LHCN-M2 (cell line): ENCODE data around the gene PBX4. TPM values are rescaled to one million over a fixed set of nuclear protein-coding genes. Genes with fewer than 3 reads are reported as not detected.

ENCODE experiments used
- DNase-seq: peaks from one replicate; pipeline ENCODE4 v3.0.0-alpha.2; 2012; ENCODE audit warnings: low read depth
- total RNA-seq: library from RNA; depleted of rRNA; stranded (reverse); fragments of >200 nt; gene quantifications from 2 replicates; pipeline ENCODE4 v1.2.3, GENCODE V29; 2014

Gene PBX4
- total RNA-seq, 1 experiment from 2014 or later: 0.69 TPM

DNA sequence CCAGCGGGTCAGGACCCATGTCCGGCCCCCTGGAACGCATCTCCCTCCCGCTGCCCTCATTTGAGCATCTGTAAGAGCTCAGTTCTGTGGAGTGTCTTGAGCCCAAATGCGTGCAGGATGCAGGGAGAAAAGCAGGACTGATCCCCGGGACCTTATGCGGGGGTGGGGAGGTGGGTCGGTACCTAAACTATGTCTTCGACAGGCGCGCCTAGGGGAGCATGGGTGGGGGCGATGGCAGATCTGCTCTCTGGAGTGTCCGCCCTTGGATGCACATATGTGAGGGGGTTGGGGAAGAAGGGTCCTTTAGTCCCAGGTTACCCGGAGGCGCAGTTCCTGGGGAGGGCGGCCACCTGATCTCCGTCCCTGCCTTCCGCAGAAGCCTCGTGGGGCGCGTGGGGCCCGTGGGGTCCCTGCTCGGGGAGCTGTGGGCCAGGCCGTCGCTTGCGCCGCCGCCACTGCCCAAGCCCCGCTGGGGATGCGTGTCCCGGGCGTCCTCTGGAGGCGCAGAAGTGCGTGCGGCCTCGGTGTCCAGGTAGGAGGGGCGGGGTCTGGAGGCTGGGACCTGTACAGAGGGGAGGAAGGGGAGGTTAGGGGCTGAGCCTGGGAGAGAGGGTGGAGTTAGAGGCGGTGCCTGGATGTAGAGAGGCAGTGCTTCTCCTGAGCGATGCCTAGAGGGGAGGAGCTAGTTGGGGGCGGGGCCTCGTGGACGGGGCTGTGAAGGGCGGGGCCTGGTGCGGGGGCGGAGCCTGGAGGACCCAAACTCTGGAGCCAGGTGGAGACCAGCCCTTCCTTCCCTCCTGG lies 77.6 kb downstream of the PBX4 start:
- DNase-seq: no peak

DNA sequence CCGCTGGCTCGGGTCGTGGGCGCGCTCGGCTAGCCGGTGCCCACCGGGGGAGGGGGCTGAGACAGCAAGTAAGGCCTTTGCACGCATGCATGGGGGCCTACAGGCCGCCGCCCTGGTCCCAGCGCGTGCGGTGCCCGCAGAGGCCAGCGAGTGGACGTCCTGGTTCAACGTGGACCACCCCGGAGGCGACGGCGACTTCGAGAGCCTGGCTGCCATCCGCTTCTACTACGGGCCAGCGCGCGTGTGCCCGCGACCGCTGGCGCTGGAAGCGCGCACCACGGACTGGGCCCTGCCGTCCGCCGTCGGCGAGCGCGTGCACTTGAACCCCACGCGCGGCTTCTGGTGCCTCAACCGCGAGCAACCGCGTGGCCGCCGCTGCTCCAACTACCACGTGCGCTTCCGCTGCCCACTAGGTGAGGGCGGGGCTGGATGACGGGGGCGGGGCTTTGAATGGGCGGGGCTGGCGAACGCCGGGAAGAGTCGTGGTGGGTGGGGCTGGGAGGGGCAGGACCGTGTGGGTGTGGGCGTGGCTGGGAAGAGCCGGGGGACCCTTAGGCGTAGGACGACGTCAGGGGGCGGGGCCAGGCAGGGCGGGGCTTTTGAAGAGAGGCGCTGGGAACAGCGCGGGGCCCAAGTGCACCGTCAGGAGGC lies 78.3 kb downstream of the PBX4 start:
- no peak for DNase-seq

DNA sequence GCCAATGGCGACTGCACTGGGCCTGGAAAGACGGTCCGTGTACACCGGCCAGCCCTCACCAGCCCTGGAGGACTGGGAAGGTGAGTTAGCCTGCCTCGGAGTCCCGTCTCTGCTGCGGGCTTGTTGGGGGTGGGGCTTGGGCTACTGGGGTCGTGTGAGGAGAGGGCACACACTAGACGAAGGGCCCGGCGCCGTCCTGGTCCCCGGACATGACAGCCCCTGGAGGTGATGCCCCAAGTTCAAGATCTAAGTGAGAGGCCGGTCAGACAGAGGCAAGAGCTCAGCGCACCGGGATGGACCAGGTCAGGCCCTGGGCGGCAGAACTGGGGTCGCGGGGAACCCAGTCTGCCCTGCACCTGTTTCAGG lies 78.8 kb downstream of the PBX4 start:
- no peak for DNase-seq

DNA sequence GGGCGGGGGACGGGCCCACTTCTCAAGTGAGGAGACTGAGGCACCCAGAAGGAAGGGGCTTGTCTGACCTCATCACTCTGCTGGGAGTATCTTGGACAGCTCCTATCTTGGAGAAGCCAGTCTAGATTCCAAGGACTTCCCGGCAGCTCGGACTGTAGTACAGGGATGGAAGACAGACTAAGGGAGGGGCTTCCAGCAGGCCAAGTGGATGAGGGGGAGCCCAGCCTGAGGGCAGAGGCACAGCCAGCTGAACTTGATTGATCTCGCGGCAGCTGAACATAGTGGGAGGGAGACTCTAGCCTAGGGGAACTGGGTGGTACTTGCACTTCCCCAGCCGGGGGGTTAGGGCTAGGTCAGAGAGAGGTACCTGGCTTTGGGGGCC lies 79.7 kb downstream of the PBX4 start:
- DNase-seq: no peak

DNA sequence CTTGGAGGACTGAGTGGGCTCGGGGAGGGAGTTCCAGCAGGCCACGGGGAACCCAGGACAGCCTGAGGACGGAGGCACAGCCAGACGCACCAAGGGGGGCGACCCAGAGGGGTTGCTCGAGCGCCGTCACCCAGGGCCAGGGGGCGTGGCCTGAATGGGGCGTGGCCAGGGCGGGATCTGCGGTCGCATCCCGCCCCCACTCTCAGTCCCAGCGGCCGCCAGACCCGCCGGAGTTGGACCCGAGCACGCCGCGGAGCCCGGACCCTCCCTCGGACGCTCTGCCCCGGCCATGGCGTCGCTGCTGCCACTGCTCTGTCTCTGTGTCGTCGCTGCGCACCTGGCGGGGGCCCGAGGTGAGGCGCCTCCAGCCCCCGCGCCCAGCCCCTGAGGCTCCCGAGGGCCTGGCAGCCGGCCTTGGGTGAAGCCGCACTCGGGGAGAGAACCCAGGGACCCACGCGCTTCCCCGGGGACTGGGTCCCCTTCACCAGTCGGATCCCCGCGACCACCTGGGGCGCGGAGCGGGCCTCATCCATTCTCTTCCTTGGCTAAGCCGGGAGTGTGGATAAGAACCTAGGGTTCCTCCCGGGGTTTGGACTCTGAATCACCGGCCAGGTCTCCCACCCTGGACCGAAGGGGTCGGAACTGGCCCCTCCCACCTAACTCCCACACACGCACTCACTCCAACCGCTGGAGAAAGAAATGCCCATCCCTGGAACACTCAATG lies 80.3 kb downstream of the PBX4 start, which contains the start of gene CILP2:
Gene CILP2, plus strand, starts transcription at position 205 of the 724 bp plus-strand sequence. Its CDS starts 85 bp downstream, at position 290.
- DNase-seq: no peak

DNA sequence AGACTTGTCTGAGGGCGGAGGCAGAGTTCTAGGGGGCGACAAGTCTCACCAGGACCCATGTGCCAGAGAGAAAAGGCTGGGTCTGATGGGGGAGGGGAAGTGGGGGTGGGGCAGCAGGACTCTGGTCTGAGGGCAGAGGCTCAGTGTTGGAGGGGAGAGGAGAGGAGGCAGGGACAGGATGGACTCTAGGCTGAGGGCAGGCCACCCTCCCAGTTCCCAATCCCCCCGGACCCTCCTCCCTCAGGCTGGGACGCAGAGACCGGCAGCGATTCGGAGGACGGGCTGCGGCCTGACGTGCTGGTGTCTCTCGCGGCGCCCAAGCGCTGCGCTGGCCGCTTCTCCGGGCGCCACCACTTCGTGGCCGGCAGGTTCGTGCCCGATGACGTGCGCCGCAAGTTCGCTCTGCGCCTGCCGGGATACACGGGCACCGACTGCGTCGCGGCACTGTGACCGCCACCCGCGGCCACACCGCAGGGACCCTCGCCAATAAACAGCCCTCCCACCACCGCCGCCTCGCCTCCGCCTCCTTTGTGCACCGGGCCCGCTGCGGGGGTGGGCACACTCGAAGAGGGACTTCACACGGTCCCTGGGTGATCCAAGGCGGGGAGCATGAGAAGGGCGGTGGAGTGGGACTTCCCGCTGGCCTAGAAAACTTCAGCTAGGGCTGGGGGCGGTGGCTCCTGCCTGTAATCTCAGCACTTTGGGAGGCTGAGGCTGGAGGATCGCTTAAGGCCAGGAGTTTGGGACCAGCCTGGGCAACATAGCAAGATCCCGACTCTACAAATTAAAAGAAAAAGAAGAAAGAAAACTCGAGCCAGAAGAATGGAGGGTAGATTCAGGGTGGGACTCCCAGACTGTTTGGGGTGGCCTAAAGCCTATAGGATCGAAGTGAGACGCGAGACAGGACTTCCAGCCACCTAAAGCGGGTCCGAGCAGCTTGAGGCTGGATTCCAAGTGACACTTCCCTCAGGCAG lies 81.1 kb downstream of the PBX4 start:
- DNase-seq: no peak

DNA sequence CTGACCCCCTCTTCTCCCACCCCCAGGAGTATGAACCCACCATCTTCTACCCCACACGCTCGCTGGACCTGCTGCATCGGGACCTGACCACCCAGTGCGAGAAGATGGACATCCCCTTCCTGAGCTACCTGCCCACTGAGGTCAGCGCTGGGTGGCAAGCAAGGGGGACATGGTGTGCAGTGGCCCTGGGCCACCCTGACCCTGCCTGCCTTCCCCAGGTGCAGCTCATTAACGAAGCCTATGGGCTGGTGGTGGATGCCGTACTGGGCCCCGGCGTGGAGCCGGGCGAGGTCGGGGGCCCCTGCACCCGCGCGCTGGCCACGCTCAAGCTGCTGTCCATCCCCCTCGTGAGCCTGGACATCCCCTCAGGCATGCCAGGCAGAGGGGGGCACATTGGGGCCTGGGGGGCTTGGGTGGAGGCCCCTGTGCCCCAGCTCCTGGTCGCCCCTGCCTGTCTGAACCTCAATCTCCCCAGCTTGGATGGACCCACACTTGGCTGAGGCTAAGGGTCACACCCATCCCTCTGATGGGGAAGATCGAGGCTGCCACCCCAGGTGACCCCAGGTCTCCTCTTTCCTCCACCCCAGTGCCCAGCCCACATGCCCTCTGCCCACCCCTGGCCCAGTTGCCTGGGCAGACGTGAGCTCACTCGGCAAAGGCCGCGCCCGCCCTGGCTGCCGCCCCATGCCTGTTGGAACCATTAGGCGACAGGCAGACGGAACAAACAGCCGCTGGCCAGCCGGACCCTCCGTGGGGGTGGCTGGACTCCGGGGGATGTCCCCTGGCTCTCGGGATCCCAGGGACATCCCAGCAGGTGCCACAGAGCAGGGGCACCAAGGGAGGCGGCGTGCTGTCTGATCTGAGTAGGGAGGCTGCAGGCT lies 82.9 kb downstream of the PBX4 start:
- no peak for DNase-seq

DNA sequence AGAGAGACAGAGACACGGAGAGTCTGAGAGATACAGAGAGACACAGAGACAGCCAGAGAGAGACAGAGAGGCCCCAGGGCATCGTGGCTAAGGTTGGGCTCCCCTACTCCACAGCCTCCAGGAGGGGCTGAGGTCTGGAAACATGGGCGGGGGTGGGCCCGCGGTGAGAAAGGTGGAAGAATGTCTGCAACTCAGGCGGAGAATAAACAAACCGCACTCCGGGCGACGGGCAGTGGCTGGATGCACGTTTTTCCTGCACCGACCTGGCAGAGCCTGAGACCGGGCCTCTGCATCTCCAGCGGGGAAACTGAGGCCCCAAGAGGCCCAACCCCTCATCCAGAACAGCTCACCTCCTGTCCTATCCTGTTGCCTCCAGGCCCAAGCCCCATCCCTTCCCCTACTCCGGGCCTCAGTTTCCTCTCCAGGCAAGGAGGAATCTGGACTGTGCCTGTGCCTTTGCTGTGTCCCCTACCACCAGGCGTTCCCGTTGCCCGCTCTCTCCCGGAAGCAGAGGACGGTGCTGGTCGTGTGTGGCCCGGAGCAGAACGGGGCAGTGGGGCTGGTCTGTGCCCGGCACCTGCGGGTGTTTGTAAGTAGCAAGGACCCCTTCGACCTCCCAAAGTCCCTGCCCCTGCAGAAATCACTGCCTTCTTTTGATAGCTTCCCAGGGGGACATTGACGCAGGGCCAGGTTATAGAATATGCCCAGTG lies 83.8 kb downstream of the PBX4 start:
- no peak for DNase-seq

DNA sequence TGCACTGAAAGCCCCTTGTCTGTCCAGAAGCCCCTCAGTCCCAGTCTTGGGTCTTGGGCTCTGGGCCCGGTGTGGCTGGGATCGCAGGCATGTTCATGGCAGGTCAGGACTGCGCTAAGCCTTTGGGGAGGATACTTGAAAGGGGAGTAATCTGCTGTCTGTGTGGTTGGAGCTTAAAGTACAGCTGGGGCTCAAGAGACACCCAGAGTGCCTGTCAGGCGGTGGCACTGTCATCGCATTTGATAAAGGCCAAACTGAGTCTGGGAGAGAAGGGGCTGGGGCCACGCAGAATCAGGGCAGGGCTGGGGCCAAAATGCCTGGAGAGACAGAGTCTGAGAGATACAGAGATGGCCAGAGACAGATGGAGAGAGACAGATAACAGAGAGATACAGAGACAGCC lies 84.6 kb downstream of the PBX4 start:
- no peak for DNase-seq

DNA sequence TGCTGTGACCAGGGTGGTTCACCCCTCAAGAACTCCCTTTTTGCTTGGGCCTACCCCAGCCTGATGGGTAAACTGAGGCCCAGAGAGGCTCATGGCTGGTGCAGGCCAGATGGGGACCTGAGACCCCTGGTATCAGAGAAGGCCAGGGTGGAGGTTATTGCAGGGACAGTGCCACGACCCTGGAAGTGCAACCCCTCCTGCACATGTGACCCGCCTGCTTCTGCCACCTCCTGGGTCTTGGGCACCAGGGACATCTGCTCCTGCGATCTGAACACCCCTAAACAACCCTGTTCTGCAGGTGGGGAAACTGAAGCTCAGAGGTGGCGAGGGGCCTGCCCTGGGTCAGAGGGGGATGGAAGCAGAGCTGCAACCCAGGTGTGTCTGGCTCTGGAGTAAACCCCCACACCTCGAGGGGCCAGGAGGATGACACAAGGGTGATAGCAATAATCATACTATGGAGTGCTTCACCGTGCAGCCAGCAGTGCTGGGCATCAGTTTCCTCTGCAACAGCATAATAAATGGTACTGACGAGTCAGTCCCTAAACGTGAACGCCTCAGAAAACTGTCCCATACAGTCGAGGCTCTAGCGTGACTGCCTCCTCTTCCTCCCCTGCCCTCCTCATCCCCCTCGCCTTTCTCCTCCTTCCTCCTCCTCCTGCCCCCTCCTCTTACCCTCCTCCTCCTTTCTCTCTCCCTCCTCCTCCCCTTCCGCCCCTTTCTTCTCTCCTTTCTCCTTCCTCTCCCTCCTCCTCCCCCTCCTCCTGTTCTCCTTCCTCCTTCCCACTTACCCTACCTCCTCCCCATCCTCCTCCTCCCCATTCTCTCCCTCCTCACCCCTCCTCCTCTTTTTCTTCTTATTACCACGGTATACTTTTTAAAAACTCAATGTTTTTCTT lies 85.4 kb downstream of the PBX4 start:
- DNase-seq: no peak

DNA sequence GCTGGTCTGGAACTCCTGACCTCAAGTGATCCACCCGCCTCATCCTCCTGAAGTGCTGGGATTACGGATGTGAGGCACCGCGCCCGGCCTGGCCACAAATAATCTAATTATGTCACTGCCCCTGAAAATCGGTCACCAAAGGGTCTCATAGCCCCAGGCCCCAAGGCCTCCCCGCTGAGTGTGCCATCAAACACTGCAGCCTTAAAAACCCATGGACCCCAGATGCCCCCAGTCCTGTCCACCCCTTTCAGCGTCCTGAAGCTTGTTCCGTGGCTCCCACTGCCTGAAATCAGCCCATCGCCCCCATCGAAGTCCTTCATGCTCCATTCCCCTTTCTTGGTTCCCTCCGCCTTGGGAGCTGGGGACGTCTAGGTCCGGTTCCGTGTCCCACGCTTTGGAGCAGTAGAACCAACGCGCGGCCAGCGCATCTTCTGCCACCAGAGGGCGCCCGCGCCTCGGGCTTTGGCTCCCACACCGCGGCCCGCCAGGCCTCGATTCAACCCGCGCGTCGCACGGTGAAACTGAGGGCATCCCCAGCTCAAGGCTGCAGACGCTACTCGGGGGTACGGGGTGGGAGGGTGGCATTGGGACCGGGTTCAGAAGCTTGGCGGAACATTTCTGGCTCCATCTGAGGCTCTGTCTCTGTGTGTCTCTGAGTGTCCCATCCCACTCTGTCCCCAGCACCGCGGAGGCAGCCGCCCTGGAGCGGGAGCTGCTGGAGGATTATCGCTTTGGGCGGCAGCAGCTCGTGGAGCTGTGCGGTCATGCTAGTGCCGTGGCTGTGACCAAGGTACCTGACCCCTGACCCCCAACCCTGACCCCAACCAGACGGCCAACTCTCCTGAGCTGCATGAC lies 86.3 kb downstream of the PBX4 start:
- peak; percentile 50 for DNase-seq

DNA sequence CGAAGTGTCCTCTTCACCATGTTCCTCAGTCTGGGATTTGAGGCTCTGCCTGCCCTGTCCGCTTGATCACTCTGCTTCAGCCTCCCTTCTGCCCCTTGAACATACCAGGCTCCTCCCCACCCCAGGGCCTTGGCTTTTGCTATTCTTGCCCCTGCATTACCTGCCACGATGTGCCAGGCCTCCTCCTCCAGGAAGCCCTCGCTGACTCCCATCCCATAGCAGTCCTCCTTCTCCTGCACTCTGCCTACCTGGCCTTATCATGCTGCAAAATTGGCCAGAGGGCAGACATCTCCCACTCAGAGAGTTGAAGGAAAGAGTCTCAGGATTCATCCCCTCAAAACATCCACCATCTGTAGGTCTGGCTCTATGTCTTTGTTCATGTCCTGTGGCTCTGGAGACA lies 87.6 kb downstream of the PBX4 start:
- no peak for DNase-seq

DNA sequence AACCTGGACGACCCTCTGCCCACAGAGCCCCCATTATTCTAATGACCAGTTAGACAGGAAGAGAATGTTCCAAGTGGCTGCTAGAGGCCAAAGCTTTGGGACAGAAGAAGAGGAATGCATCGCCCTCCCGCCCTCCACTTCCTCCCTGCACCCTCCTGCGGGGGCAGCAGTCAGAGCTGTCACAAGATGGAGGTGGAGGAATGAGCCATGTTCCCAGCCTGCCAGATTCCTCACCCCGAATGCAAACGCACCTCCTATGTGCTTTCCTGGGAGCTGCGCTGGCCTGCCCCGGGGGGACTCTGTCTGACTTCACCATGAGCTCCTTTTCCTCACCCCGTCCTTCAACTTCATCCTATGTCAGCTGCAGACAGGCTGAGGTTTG lies 88.1 kb downstream of the PBX4 start:
- no peak for DNase-seq

DNA sequence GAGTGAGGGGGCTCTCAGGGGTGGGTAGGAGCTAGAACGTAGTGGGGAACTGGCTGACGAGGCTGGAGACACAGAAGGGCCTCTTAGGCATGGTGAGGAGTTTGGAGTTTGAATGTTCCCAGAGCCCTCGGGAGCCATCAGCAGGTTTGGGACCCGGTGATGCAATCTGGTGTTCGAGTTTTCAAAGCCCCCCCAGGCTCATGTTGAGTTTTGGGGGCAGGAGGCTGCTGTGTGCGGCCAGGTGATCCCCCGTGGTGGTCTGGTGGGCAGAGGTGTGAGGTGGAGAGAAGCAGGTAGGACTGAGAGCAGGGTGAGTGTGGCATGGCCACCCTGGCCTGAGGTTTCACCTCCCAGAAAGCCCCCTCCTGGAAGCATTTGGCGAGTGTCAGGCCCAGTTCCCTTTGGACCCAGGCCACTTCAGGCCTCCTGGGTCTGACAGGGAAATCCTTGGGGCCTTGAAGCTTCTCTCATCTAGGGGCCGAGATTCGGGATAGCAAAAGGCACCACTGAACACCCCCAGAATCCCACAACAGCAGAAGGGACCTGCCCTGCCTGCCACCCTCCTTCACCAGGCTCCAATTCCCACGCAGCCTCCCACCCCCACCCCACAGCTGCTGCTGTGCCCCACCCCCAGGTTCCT lies 88.6 kb downstream of the PBX4 start:
- no peak for DNase-seq

DNA sequence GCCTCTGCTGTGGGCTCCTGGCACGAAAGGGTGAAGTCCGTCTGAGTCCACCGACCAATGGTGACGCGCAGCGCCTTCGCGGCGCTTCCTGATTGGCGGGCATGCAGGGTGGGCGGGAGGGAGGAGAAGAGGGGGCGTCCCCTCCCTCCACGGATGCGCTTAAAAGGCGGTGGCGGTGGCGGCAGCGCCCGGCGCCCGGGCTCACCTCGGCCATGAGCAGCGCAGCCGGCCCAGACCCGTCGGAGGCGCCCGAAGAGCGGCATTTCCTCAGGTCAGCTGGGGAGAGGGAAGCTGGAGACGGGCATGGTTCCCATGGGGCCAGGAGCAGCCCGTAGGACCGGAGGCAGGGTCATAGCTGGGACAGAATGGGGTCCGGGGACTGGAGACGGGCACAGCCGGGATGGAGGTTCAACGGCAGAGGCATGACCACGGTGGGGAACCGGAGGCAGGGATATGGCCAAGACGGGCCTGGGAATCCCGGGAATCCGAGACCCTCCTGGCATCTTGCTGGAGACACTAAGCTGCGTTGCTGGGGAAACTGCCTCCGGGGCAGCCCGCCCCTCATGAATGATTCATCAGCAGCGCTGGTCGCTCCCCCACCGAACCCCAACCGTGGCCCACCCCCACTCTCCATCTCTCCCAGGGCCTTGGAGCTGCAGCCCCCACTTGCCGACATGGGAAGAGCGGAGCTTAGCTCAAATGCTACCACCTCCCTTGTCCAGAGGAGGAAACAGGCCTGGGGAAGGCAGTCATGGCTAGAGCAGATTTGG lies 89.6 kb downstream of the PBX4 start, which contains the start of gene YJEFN3:
Gene YJEFN3, plus strand, starts transcription at position 191 of the 770 bp plus-strand sequence. Its CDS starts 22 bp downstream, at position 213.
- no peak for DNase-seq
